Measurements from ENCODE around the gene KIF16B.

DNA sequence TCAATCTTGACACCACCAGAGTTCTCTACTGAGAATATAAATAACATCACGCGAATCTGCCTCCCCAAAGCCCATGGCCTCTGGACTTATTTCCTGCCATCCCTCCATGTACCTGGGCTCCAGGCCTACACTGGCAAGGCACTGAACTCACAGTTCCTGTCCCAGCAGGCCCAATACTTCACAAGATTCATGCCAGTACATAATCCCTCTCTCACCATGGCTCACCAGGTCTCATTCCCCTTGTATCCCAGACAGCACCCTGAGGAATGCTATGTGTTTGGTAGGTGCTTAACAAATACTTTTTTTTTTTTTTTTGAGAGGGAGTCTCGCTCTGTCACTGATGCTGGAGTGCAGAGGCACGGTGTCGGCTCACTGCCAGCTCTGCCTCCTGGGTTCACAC, 1.9 kb downstream of the KIF16B start:
- TF ChIP-seq, protein P1, sequence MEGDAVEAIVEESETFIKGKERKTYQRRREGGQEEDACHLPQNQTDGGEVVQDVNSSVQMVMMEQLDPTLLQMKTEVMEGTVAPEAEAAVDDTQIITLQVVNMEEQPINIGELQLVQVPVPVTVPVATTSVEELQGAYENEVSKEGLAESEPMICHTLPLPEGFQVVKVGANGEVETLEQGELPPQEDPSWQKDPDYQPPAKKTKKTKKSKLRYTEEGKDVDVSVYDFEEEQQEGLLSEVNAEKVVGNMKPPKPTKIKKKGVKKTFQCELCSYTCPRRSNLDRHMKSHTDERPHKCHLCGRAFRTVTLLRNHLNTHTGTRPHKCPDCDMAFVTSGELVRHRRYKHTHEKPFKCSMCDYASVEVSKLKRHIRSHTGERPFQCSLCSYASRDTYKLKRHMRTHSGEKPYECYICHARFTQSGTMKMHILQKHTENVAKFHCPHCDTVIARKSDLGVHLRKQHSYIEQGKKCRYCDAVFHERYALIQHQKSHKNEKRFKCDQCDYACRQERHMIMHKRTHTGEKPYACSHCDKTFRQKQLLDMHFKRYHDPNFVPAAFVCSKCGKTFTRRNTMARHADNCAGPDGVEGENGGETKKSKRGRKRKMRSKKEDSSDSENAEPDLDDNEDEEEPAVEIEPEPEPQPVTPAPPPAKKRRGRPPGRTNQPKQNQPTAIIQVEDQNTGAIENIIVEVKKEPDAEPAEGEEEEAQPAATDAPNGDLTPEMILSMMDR (conservative IDR thresholded peaks at IDR 0.05), result no peak
- no peak for TF ChIP-seq ZFX (IDR thresholded peaks at IDR 0.05)

All from C4-2B (cell line).